ENCODE measurements around the gene MYO9B.

MYO9B gene

GRCh38 chr19:17070912-17071311 is 4.7 kb upstream of the MYO9B start:
- TF ChIP-seq SIN3A (IDR thresholded peaks at IDR 0.05; ENCODE audit: borderline replicate concordance, insufficient read depth, low read length) (no peak), POLR2AphosphoS5 (IDR thresholded peaks at IDR 0.05; ENCODE audit: low read depth, low read length) (no peak), REST (IDR thresholded peaks at IDR 0.05; ENCODE audit: insufficient read depth in 1 of 2, low read depth in 2 of 2, low read length in 2 of 2) (no peak), FOXP2 (optimal IDR thresholded peaks at IDR 0.05; ENCODE audit: borderline replicate concordance, extremely low read depth, extremely low read length, insufficient read depth) (no peak), TAF1 (IDR thresholded peaks at IDR 0.05; ENCODE audit: borderline replicate concordance, insufficient read depth, low read length) (no peak)

- TF ChIP-seq POLR2AphosphoS5 (IDR thresholded peaks at IDR 0.05; ENCODE audit: low read depth, low read length) = no peak
- no peak for TF ChIP-seq FOXP2 (optimal IDR thresholded peaks at IDR 0.05; ENCODE audit: borderline replicate concordance, extremely low read depth, extremely low read length, insufficient read depth)
- TF ChIP-seq TAF1 (IDR thresholded peaks at IDR 0.05; ENCODE audit: borderline replicate concordance, insufficient read depth, low read length) = no peak
- TF ChIP-seq SIN3A (IDR thresholded peaks at IDR 0.05; ENCODE audit: borderline replicate concordance, insufficient read depth, low read length) = no peak
- TF ChIP-seq REST (IDR thresholded peaks at IDR 0.05; ENCODE audit: insufficient read depth in 1 of 2, low read depth in 2 of 2, low read length in 2 of 2) = no peak
These were observed 1.5 kb upstream of the MYO9B start for GRCh38 chr19:17073869-17074633.

DNA sequence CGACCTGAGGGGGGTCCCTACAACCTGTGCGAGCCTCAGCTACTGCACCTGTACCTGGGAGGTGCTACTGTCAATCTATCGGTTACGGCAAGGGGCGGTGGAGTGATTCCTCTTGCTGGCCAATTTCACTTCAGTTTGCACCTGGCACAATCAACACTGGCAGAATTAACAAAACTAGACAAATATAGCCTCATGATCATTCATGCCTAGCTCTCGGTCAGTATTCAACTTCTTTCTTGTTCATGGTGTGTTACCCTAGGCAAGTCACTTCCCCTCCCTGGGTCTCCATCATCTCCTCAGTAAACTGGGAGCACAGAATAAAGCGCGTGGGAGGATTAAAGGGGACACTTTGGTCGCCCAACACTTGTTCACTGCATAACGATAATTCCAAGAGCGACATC is 943 bp upstream of the MYO9B start:
- no peak for TF ChIP-seq FOXP2 (optimal IDR thresholded peaks at IDR 0.05; ENCODE audit: borderline replicate concordance, extremely low read depth, extremely low read length, insufficient read depth)
- no peak for TF ChIP-seq TAF1 (IDR thresholded peaks at IDR 0.05; ENCODE audit: borderline replicate concordance, insufficient read depth, low read length)
- no peak for TF ChIP-seq POLR2AphosphoS5 (IDR thresholded peaks at IDR 0.05; ENCODE audit: low read depth, low read length)
- TF ChIP-seq SIN3A (IDR thresholded peaks at IDR 0.05; ENCODE audit: borderline replicate concordance, insufficient read depth, low read length) = no peak
- no peak for TF ChIP-seq REST (IDR thresholded peaks at IDR 0.05; ENCODE audit: insufficient read depth in 1 of 2, low read depth in 2 of 2, low read length in 2 of 2)

GRCh38 chr19:17075864-17076542 is 426 bp downstream of the MYO9B start:
- TF ChIP-seq POLR2AphosphoS5 (IDR thresholded peaks at IDR 0.05; ENCODE audit: low read depth, low read length) (no peak), REST (IDR thresholded peaks at IDR 0.05; ENCODE audit: insufficient read depth in 1 of 2, low read depth in 2 of 2, low read length in 2 of 2) (no peak), TAF1 (IDR thresholded peaks at IDR 0.05; ENCODE audit: borderline replicate concordance, insufficient read depth, low read length) (no peak), FOXP2 (optimal IDR thresholded peaks at IDR 0.05; ENCODE audit: borderline replicate concordance, extremely low read depth, extremely low read length, insufficient read depth) (no peak), SIN3A (IDR thresholded peaks at IDR 0.05; ENCODE audit: borderline replicate concordance, insufficient read depth, low read length) (no peak)
